Measurements from ENCODE around the gene ECT2. TPM values are rescaled to one million over a fixed set of nuclear protein-coding genes. Genes with fewer than 3 reads are reported as not detected.

Gene ECT2
- total RNA-seq, 2 donors from 2014 or later = 90.3 to 141 TPM

GRCh38 chr3:172786036-172786435, 35.5 kb downstream of the ECT2 start:
- Histone ChIP-seq H3K4me3 (ENCODE audit: low read length) (no peak overlapping the region), H3K4me1 (ENCODE audit: control insufficient read depth, insufficient read depth, low read length) (no peaks in the 10 kb centered on the region), H3K9ac (ENCODE audit: extremely low read depth, low read length, poor library complexity, severe bottlenecking) (no peak overlapping the region), H3K36me3 (ENCODE audit: control insufficient read depth, insufficient read depth, low read length) (peaks cover 91% of the 10 kb centered on the region), H3K27me3 (ENCODE audit: control insufficient read depth, insufficient read depth, low read length, poor library complexity, severe bottlenecking) (no peaks in the 10 kb centered on the region), H3K27ac (ENCODE audit: low read depth, low read length) (no peak overlapping the region), H3K9me3 (ENCODE audit: control insufficient read depth, low read length) (no peaks in the 10 kb centered on the region)
- WGBS, 2 experiments (ENCODE audit: insufficient coverage in 1 of 2, insufficient read length in 1 of 2) = 95 to 100% methylated on average over 1 of the region's 1 CpG
- Mint-ChIP-seq H3K36me3 (ENCODE audit: low read depth) (peaks cover 54% of the 10 kb centered on the region), H3K4me1 (no peaks in the 10 kb centered on the region), H3K9me3 (no peaks in the 10 kb centered on the region), H3K27ac (no peak overlapping the region), H3K4me3 (no peak overlapping the region), H3K27me3 (ENCODE audit: insufficient read depth) (no peaks in the 10 kb centered on the region)
- DNase-seq = no peak
- TF ChIP-seq, protein P1, sequence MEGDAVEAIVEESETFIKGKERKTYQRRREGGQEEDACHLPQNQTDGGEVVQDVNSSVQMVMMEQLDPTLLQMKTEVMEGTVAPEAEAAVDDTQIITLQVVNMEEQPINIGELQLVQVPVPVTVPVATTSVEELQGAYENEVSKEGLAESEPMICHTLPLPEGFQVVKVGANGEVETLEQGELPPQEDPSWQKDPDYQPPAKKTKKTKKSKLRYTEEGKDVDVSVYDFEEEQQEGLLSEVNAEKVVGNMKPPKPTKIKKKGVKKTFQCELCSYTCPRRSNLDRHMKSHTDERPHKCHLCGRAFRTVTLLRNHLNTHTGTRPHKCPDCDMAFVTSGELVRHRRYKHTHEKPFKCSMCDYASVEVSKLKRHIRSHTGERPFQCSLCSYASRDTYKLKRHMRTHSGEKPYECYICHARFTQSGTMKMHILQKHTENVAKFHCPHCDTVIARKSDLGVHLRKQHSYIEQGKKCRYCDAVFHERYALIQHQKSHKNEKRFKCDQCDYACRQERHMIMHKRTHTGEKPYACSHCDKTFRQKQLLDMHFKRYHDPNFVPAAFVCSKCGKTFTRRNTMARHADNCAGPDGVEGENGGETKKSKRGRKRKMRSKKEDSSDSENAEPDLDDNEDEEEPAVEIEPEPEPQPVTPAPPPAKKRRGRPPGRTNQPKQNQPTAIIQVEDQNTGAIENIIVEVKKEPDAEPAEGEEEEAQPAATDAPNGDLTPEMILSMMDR (conservative IDR thresholded peaks at IDR 0.05) = no peak

GRCh38 chr3:172787019-172787418, 36.5 kb downstream of the ECT2 start:
- no peak overlapping the region for H3K4me3 ChIP-seq (ENCODE audit: low read length)
- no peak for DNase-seq
- no peaks in the 10 kb centered on the region for H3K27me3 Mint-ChIP-seq (ENCODE audit: insufficient read depth)
- H3K4me3 Mint-ChIP-seq = no peak overlapping the region
- no peak overlapping the region for H3K9ac ChIP-seq (ENCODE audit: extremely low read depth, low read length, poor library complexity, severe bottlenecking)
- H3K27ac ChIP-seq (ENCODE audit: low read depth, low read length) = no peak overlapping the region
- H3K4me1 Mint-ChIP-seq = no peaks in the 10 kb centered on the region
- TF ChIP-seq, protein P1 (conservative IDR thresholded peaks at IDR 0.05) = no peak
- no peak overlapping the region for H3K27ac Mint-ChIP-seq
- H3K36me3 ChIP-seq (ENCODE audit: control insufficient read depth, insufficient read depth, low read length) = peaks cover 91% of the 10 kb centered on the region
- H3K9me3 Mint-ChIP-seq = no peaks in the 10 kb centered on the region
- H3K36me3 Mint-ChIP-seq (ENCODE audit: low read depth) = peaks cover 55% of the 10 kb centered on the region
- 100% methylated on average over 2 of the region's 2 CpGs for WGBS, 2 experiments (ENCODE audit: insufficient coverage in 1 of 2, insufficient read length in 1 of 2)
- no peaks in the 10 kb centered on the region for H3K27me3 ChIP-seq (ENCODE audit: control insufficient read depth, insufficient read depth, low read length, poor library complexity, severe bottlenecking)
- no peaks in the 10 kb centered on the region for H3K9me3 ChIP-seq (ENCODE audit: control insufficient read depth, low read length)
- H3K4me1 ChIP-seq (ENCODE audit: control insufficient read depth, insufficient read depth, low read length) = no peaks in the 10 kb centered on the region

DNA sequence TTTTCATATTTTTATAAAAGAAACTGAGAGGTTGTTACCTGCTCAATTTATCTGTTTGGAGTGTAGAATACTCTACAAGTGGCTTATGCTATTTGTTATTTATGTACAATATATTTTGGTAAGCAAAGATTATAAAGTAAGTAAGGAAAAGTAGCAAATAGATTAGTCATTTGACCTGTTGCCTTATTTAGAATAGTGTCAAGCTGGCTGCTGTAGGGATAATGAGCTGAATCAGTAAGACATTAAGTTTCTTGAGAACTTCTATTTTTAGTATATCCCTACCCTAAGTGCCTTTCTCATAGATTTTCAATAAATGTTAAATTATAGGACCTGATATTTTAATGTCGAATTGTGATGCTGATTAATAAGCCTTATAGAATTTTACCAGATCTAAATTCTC, 37.2 kb downstream of the ECT2 start:
- Mint-ChIP-seq H3K27me3 (ENCODE audit: insufficient read depth) (no peaks in the 10 kb centered on the region), H3K9me3 (no peaks in the 10 kb centered on the region), H3K4me3 (no peak overlapping the region), H3K36me3 (ENCODE audit: low read depth) (peaks cover 56% of the 10 kb centered on the region), H3K4me1 (no peaks in the 10 kb centered on the region), H3K27ac (no peak overlapping the region)
- H3K27me3 ChIP-seq (ENCODE audit: control insufficient read depth, insufficient read depth, low read length, poor library complexity, severe bottlenecking) = no peaks in the 10 kb centered on the region
- H3K9me3 ChIP-seq (ENCODE audit: control insufficient read depth, low read length) = no peaks in the 10 kb centered on the region
- no peak for DNase-seq
- H3K9ac ChIP-seq (ENCODE audit: extremely low read depth, low read length, poor library complexity, severe bottlenecking) = no peak overlapping the region
- H3K4me3 ChIP-seq (ENCODE audit: low read length) = no peak overlapping the region
- no peaks in the 10 kb centered on the region for H3K4me1 ChIP-seq (ENCODE audit: control insufficient read depth, insufficient read depth, low read length)
- TF ChIP-seq, protein P1 (conservative IDR thresholded peaks at IDR 0.05) = no peak
- WGBS, 2 experiments (ENCODE audit: insufficient coverage in 1 of 2, insufficient read length in 1 of 2) = 100% methylated on average over 1 of the region's 1 CpG; no CpG with 5 or more reads in 1 of the 2 experiments
- peaks cover 92% of the 10 kb centered on the region for H3K36me3 ChIP-seq (ENCODE audit: control insufficient read depth, insufficient read depth, low read length)
- no peak overlapping the region for H3K27ac ChIP-seq (ENCODE audit: low read depth, low read length)

Data from endodermal cell (in vitro differentiated cells).